ENCODE results near the gene CDKAL1. TPM values are rescaled to one million over a fixed set of nuclear protein-coding genes. Genes with fewer than 3 reads are reported as not detected.

Gene CDKAL1
- total RNA-seq, 1 experiment from 2014 or later, result 20.6 TPM

- ChIA-PET CTCF (no interaction called here), POLR2A (interaction anchor here (1.1 kb wide), 1 partner anchor 374 kb away, joined by 3 read pairs; no protein-coding TSS in a partner anchor)
- Mint-ChIP-seq H3K27me3 (ENCODE audit: low read depth) (no peaks in the 10 kb centered on the region), H3K4me1 (peaks cover 20% of the 10 kb centered on the region), H3K27ac (no peak overlapping the region), H3K9me3 (no peaks in the 10 kb centered on the region), H3K4me3 (no peak overlapping the region), H3K36me3 (no peaks in the 10 kb centered on the region)
- TF ChIP-seq NFE2L1 (CRISPR knock-in tag; IDR thresholded peaks at IDR 0.05), result no peak
- no peak for TF ChIP-seq GRHL2 (CRISPR knock-in tag; IDR thresholded peaks at IDR 0.05; ENCODE audit: insufficient replicate concordance, severe bottlenecking)
- TF ChIP-seq ZBTB21 (CRISPR knock-in tag; IDR thresholded peaks at IDR 0.05; ENCODE audit: borderline replicate concordance), result no peak
- TF ChIP-seq ATF1 (CRISPR knock-in tag; IDR thresholded peaks at IDR 0.05), result no peak
- DNase-seq (ENCODE audit: low spot score) (no peak), ATAC-seq (no peak)
These were observed 281.9 kb downstream of the CDKAL1 start for GRCh38 chr6:20816126-20816525.

- ATAC-seq (peak; percentile 32; the same call in 1 of the 2 replicates), DNase-seq (ENCODE audit: low spot score) (no peak)
- TF ChIP-seq ARID4B (CRISPR knock-in tag; IDR thresholded peaks at IDR 0.05; ENCODE audit: borderline replicate concordance) (no peak), ZNF671 (CRISPR knock-in tag; IDR thresholded peaks at IDR 0.05) (no peak), ZNF121 (CRISPR knock-in tag; IDR thresholded peaks at IDR 0.05) (no peak), FOXP1 (CRISPR knock-in tag; IDR thresholded peaks at IDR 0.05; ENCODE audit: borderline replicate concordance) (no peak), ZNF512 (CRISPR knock-in tag; IDR thresholded peaks at IDR 0.05; ENCODE audit: borderline replicate concordance) (no peak), NFATC4 (CRISPR knock-in tag; IDR thresholded peaks at IDR 0.05) (no peak), NFE2L1 (CRISPR knock-in tag; IDR thresholded peaks at IDR 0.05) (no peak), SMAD3 (CRISPR knock-in tag; IDR thresholded peaks at IDR 0.05; ENCODE audit: borderline replicate concordance) (no peak), ZNF317 (CRISPR knock-in tag; IDR thresholded peaks at IDR 0.05; ENCODE audit: borderline replicate concordance, low read depth) (no peak), ATF3 (CRISPR knock-in tag; conservative IDR thresholded peaks at IDR 0.05) (no peak)
- Mint-ChIP-seq H3K27me3 (ENCODE audit: low read depth) (no peaks in the 10 kb centered on the region), H3K9me3 (no peaks in the 10 kb centered on the region), H3K4me3 (no peak overlapping the region), H3K27ac (no peak overlapping the region), H3K4me1 (peaks cover 15% of the 10 kb centered on the region), H3K36me3 (no peaks in the 10 kb centered on the region)
- CTCF ChIA-PET, result no interaction called here
- POLR2A ChIA-PET, result no interaction called here
These were observed 283.6 kb downstream of the CDKAL1 start for GRCh38 chr6:20817806-20818320.

GRCh38 chr6:20819774-20820400 lies 285.6 kb downstream of the CDKAL1 start:
- Mint-ChIP-seq H3K4me3 (no peak overlapping the region), H3K27ac (no peak overlapping the region; the same call in 1 of the 2 replicates), H3K4me1 (peaks cover 12% of the 10 kb centered on the region), H3K36me3 (0 out of 2 replicates have a peak, but pooled peaks cover 3% of the 10 kb centered on the region), H3K27me3 (ENCODE audit: low read depth) (no peaks in the 10 kb centered on the region), H3K9me3 (no peaks in the 10 kb centered on the region)
- ChIA-PET CTCF (no interaction called here), POLR2A (no interaction called here)
- TF ChIP-seq ZNF416 (CRISPR knock-in tag; IDR thresholded peaks at IDR 0.05) (no peak), GRHL2 (CRISPR knock-in tag; IDR thresholded peaks at IDR 0.05; ENCODE audit: insufficient replicate concordance, severe bottlenecking) (no peak), IRF2 (CRISPR knock-in tag; IDR thresholded peaks at IDR 0.05; ENCODE audit: borderline replicate concordance, low read depth) (no peak), ERG (CRISPR knock-in tag; IDR thresholded peaks at IDR 0.05) (no peak), CDX4 (CRISPR knock-in tag; IDR thresholded peaks at IDR 0.05; ENCODE audit: borderline replicate concordance) (no peak), PREB (CRISPR knock-in tag; IDR thresholded peaks at IDR 0.05; ENCODE audit: borderline replicate concordance) (no peak), MXD4 (CRISPR knock-in tag; IDR thresholded peaks at IDR 0.05; ENCODE audit: borderline replicate concordance) (no peak), ZNF671 (CRISPR knock-in tag; IDR thresholded peaks at IDR 0.05) (no peak)
- ATAC-seq (no peak), DNase-seq (ENCODE audit: low spot score) (no peak)
